ENCODE measurements around the gene ZNF213.
"Not testable (repeated sequence)": the region's sequence is repeated elsewhere in the genome, so short reads cannot be mapped to it uniquely, and the experiment has no call there.

Gene ZNF213

DNA sequence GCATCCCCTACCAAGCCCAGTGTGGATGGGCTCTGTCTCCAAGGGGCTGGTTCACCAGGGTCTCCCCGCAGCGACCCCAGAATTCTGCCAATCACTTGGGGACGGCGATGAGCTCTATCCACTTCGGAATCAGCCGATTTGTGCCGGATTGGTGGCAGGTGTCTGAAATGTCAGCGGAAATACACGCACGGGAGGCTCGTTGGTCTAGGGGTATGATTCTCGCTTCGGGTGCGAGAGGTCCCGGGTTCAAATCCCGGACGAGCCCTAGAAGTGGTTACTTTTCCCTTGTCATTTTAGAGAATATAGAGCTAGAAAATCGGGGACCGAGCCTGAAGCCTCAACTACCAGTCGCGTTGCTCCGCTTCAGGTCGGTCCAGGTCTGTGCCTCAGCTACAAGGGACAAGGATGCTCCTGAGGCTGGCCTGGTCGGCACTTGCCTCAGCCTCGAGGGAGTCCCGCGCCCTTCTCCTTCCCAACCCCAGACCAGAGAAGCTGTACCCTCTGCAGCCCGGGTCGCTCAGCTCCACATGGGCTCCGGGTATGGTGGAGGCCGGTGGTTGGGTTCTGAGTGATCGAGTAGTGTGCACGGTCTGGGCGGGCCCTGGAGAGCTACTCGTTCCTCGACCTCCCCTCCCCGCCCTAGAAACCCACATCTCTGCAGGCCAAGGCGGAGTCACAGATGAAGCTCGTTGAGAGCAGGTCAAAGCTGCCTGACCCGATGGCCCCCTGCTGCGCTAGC, 37.2 kb downstream of the ZNF213 start:
- FAIRE-seq = no peak

DNA sequence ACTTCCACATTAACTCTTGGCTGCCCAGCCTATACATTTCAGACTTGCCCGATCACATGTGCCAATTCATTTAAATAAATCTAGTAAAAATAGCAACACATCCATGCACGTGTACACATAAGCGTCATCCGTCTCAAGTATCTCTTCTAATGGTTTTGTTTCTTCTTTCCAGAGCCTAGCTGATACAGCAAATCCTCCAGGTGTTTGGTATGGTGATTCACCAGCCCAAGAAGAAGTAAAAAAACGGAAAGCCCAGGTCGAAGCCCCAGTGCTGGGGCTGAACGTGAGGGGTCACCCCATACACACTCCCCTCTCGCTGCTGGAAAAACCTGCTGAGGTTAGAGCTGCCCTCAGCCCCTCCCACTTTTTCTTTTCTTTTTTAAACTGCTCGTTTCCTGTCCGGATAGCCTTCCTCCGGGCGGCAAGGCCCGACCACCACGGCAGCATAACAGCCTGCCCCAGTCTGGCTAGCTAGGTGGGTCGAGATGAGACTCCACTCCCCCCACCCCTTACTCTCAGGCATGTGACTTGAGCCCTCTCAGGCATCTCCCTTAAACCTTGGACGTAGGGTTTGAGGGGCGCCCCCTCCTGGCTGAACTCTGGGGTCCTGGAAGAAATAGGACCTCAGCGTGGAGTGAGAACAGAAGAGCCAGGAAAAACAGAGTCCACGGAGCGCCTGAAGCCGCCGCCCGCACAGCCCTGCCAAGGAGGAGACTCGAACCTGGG, 39.2 kb downstream of the ZNF213 start:
- no peak for FAIRE-seq

DNA sequence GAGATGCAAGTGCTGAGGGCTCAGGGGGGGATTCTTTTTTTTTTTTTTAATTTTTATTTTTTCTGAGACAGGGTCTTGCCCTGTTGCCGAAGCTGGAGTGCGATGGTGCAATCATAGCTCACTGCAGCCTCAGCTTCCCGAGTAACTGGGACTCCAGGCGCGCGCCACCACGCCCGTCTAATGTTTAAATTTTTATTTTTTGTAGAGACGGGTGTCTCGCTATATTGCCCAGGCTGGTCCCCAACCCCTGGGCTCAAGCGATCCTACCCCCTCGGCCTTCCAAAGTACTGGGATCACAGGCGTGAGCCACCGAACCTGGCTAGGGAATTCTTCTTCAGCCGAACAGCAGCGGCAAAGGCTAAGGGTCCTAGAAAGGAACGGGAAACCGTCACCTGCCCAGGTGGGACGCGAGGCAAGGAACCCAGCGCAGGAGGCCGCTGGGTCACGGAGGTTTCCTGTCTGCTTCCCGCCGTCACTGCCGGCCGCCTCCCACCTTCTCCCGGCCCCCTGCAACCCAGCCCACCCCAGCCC, 39.9 kb downstream of the ZNF213 start:
- no peak for FAIRE-seq

DNA sequence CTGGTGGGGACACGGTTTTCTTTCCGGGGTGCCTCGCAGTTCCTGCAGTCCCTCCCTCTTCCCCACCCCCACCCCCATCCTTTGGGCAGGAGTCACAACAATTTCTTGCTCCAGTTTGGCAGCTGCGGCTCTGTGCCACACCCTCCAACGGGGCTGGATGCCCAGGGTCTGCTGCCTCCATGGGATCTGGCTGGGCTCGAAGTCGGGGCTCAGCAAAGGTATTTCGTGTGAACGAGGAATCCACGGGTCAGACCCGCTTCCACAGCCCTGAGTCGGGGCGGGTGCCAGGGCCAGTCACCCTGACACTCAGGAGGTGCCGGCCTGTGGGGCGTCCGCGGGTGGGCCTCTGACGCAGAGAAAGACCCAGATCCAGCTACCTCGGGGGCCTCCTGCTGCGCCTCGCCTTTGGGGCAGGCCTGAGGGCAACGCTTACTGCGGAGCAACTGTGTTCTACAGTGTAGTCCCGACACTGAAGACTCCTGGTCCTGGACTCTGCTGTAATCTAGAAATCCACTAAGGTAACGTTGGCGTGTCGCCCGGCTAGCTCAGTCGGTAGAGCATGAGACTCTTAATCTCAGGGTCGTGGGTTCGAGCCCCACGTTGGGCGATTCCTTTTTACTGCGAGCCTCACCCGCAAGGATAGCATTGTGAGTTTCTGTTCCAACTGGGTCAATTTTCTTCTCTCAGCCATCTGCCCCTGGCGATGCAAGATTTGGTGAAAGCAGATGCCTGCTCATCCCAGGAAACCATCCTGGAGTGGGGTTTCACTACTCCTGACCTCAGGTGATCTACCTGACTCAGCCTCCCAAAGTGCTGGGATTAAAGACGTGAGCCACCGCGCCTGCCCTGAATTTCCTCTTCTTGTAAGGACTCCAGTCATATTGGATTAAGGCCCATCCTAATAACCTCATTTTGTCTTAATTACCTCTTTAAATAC, 40.6 kb downstream of the ZNF213 start:
- FAIRE-seq = no peak

DNA sequence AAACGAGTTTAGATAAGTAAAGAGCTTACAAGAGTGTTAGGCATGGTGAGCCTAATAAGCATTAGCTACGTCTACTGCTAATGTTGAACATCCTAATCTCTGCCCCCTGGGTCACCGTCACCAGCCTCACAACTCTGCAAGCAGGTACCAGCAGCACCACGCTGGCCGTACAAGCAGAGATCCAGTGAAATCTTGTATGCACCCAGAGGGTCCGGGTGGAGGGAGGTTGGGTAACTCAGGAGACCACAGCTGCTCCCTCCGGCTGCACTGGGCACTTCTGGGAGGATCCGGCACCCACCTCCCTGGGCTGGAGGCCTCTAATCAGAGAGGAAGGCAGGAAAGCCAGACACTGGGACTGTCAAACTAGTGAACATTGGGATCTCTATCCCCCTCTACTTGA, 44.8 kb downstream of the ZNF213 start:
- FAIRE-seq = no peak

DNA sequence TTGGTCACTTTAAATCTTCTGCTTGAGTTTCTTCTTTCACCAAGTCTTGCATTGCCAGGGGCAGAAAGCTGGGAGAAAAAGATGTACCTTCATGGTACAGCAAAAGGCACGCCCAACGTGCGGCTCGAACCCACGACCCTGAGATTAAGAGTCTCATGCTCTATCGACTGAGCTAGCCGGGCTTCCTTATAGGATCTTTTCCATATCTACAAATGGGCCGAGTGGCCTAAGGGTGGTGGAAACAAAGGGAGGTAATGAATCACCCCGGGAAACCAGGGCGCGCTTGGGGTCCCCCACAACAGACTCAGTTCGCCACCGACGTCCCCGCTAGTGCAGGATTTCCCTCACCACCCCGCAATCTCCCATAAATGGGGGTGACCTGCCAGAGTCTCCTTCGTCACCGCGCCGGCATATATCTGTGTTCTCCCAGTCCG, 45.6 kb downstream of the ZNF213 start:
- FAIRE-seq = no peak

DNA sequence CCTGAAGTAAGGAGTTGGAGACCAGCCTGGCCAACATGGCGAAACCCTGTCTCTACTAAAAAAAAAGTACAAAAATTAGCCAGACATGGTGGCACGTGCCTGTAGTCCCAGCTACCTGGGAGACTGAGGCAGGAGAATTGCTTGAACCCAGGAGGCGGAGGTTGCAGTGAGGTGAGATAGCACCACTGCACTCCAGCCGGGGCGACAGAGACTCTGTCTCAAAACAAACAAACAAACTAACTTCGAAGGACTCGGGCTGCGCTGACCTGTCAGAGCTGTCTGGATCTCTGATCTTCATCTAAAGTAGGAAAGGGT, 47.4 kb downstream of the ZNF213 start:
- not testable (repeated sequence) for FAIRE-seq

DNA sequence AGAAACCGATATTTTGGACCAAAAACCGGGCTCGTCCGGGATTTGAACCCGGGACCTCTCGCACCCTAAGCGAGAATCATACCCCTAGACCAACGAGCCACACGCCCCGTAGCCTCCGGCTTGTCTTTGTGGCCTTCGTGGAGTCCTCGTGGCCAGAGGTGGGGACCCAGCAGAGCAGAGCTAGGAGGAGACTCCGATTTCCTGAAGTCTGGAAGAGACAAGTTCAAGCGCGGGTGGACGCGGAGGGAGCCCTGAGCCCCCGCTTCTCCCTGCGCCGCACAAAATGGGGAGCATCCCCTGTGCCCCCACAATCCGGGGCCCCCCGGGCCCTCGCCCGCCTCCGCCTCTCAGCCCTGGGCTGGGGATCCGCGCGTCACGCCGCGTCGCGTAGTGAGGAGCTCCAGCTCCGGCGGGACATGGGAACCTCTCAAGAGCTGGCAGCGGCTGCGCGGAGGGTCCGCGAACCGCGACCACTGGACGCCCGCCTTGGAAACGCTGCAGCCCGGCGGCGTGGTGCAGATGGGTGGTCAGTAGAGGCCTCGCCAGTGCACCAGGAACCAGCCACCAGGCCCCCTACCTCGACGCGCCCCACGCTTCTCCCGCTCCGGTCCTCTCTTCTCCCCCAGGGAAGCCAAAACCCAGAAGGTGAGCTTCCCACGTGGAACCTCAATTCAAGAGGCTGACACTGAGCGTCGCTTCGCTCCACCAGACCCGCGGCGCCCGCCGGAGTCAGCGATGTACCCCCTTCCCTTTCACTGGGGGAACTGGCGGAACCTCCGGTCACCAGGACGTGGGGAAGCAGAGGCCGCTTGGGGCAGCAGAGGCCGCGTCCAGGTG, 48.0 kb downstream of the ZNF213 start:
- no peak for FAIRE-seq

DNA sequence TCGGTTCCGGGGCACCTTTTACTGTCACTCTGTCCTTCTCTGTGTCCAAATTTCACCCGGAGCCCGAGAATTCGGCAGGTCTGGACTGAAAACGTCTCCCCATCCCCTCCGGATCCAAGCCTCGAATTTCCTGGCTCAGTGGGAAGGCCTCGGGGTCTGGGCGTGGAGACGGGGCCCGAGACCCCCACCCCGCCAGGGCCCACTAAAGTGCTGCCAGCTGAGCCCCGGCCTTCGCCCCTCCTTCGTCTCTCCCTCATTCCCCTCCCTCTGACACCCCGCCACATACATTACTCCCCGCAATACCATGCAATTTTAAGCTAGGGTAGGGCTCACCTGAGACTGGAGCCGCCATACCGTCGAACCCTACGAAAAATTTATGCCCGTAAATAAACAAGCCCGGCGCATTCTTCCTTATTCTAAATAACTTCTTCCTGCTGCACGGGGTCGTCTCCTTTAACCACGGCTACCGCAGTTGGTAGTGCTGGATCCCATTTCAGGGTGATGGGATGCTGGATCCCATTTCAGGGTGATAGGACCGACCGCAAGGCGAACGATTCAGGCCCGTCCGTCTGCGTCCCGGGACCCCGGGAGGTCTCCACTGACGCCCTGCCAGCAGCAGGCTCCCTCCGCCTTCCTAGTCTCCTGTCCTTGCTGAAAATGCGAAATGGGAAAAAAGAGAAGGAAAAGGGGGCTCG, 48.8 kb downstream of the ZNF213 start:
- FAIRE-seq = no peak

DNA sequence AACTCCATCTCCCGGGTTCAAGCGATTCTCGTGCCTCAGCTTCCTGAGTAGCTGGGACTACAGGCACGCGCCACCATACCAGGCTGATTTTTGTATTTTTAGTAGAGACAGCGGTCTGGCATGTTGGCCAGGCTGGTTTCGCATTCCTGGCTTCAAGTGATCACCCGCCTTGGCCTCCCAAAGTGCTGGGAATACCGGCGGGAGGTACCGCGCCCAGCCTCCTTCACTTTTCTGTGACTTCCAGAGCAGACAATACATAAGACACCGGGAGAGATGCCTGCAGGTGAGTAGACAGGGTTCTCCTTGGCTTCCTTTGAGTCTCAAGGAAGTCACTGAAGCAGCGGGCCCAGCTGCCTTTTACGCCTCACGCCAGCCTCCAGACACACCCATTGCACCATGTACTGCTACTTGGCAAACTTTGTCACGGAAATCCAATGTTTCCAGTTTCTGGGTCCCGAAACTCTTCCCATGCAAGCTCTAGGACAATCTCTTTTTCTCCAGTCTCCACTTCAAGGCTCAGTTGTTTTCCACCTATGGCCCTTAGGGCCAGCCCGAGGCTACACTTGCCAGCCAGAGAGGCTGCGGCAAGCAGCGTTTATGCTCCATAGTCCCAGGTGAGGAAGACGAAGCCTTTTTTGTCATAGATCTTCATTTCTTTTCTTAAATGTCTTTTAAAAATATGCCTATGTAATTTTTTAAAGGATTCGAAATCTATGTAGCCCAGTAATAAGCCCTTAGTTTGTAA, 52.3 kb downstream of the ZNF213 start:
- FAIRE-seq = no peak

DNA sequence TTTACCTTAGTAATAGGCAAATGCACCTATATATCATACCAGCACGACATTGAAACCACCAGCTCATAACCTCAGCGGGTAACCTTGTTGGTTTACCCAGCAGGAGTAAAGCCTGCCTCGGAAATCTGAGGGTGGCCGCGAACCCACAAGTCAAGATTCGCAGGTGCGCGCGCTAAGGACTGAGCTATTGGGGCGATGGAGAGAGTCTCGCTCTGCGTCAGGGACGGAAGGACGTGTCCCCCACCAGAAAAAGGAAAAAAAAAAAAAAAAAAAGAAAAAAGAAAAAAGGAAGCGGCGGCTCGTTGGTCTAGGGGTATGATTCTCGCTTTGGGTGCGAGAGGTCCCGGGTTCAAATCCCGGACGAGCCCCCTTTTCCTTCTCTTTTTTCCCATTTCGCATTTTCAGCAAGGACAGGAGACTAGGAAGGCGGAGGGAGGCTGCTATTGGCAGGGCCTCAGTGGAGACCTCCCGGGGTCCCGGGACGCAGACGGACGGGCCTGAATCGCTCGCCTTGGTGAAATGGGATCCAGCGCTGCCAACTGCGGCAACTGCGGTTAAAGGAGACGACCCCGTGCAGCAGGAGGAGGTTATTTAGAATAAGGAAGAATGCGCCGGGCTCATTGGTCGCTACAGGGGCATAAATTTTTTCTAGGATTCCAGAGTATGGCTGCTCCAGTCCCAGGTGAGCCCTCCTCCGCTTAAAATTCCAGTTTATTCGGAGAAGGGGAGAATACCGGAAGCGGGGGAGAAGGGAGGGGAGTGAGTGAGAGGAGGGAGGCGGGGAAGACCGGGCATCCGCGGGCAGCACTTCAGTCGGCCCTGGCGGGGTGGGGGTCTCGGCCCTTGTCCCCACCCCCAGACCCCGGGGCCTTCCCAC, 53.2 kb downstream of the ZNF213 start, which contains the start of gene OR1F1:
TSS of gene OR1F1 (plus strand) at position 407 of the 877 bp plus-strand sequence.
- FAIRE-seq = no peak

DNA sequence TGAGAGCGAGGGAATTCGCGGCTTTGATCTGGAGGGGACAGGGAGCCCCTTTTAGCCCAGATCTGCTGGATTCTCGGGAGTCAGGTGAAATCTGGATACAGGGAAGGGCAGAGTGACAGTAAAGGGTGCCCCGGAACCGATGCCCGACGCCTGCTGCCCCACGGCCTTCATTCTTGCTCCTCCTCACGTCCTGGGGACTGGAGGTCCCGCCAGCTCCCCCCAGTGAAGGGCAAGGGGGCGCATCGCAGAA, 53.8 kb downstream of the ZNF213 start:
- FAIRE-seq = no peak

DNA sequence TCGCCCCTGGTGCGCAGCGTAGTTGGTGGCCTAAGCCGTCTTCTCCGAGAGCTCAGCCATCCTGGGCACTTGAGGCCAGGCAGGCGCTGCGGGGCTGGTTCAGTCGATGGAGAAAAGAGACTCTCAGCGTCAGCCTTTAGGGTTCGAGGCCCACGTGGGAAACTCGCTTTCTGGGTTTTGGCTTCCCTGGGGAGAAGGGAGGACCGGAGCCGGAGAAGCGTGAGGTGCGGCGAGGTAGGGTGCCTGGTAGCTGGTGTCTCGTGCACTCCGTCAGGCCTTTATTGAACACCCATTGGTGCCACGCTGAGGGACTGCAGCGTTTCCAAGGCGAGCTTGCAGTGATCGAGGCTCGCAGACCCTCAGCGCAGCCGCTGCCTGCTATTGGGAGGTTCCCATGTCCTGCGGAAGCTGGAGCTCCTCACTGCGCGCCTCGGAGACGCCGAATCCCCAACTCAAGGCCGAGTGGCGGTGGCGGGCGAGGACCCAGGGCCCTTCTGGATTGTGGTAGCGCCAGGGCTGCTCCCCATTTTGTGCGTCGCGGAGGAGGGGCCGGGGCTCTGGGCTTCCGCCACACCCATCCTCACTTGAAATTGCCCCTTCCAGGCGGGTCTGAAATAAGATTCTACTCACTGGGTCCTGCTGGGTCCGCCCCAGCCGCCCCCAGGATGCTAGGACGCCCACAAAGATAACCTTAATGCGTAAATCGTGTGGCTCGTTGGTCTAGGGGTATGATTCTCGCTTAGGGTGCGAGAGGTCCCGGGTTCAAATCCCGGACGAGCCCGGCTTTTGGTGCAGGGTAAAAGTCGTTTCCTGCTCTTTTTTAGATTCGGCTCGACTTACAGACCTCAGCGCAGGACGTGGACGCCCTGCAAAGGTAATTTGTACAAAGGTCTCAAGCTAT, 54.3 kb downstream of the ZNF213 start:
- FAIRE-seq = no peak

DNA sequence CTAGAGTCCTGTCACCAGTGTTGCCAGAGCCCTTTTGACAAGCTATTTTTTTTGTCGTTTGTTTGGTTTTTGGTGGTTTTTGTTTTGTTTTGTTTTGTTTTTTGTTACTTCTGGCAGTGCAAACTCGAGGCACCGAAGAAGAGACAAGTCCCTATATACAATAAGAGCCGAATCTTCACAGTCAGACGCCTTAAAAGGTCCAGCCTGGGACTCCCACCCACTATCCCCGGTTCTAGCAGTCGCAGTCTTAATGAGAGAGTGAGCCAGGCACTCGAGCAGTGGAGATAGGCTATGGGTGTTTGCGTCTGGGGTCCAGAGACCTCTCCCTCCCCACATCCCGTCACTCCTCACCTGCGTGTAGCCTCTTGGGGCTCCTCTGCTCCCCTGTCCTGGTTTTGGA, 55.0 kb downstream of the ZNF213 start:
- FAIRE-seq = no peak

DNA sequence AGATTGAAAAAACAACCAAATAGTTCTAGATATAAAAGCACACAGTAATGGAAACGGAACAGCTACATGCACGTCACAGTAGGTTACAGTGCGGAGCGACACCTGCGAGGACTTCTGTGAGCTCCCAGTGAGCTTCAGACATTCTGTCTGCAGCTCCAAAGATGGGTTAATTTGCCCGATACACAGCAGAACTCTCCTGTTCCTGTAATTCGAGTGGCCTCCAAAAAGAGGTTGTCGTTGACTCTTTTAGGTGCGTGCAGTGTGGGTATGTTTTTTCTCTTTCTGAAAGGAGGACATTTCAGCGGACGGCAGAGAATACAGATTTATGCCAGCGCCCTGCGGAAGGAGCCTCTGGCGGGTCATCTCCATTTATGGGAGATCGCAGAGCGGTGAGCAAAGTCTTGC, 56.1 kb downstream of the ZNF213 start:
- no peak for FAIRE-seq

All from colon (tissue), 2 donors.